ENCODE data around the gene PLPP4. TPM values are rescaled to one million over a fixed set of nuclear protein-coding genes. Genes with fewer than 3 reads are reported as not detected.

Gene PLPP4
- total RNA-seq, 1 donor from 2014 or later, result not detected

- Mint-ChIP-seq H3K4me3 (no peak overlapping the region), H3K36me3 (no peaks in the 10 kb centered on the region), H3K9me3 (no peaks in the 10 kb centered on the region), H3K27me3 (ENCODE audit: insufficient read depth, low read depth) (peaks cover 2% of the 10 kb centered on the region), H3K4me1 (peaks cover 21% of the 10 kb centered on the region), H3K27ac (no peak overlapping the region)
- no peak overlapping the region for H3K27ac ChIP-seq
- H3K9me3 ChIP-seq (ENCODE audit: low read depth), result no peaks in the 10 kb centered on the region
- no peak overlapping the region for H3K4me2 ChIP-seq
- no peaks in the 10 kb centered on the region for H3F3A ChIP-seq (ENCODE audit: low read depth)
- TF ChIP-seq CTCF (IDR thresholded peaks at IDR 0.05) (no peak), EZH2phosphoT487 (IDR thresholded peaks at IDR 0.05) (no peak), EZH2 (IDR thresholded peaks at IDR 0.05) (no peak)
- H4K20me1 ChIP-seq (ENCODE audit: low read depth), result no peaks in the 10 kb centered on the region
- no peaks in the 10 kb centered on the region for H3K36me3 ChIP-seq
- H2AFZ ChIP-seq (replicated peaks), result no peak overlapping the region
- no peaks in the 10 kb centered on the region for H3K79me2 ChIP-seq (ENCODE audit: low read depth)
- no peak for DNase-seq (ENCODE audit: low spot score)
- no peaks in the 10 kb centered on the region for H3K27me3 ChIP-seq
- H3K9ac ChIP-seq, result no peak overlapping the region
- H3K4me1 ChIP-seq, result no peaks in the 10 kb centered on the region
- no peak overlapping the region for H3K4me3 ChIP-seq
Measured at GRCh38 chr10:120428754-120429153, 28.3 kb upstream of the PLPP4 start.

DNA sequence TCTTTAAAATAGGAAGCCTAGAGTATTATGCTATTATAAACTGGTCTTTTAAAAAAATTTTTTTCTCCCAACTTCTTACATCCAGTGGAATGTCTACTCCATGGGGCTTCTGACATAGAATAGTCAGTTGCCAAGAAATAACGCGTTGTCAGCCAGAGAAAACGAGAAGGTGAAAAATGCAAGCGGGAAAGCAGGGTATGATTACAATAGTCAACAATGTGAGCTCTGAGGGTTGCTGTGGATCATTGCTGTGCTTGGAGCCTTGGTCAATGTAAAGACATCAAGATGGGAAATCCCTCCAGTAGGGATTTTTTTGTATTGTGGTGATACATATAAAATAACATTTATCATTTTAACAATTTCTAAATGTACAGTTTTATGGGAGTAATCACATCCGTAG lies 27.6 kb upstream of the PLPP4 start:
- Histone ChIP-seq H3F3A (ENCODE audit: low read depth) (no peaks in the 10 kb centered on the region), H3K9ac (no peak overlapping the region), H3K79me2 (ENCODE audit: low read depth) (no peaks in the 10 kb centered on the region), H3K27me3 (no peaks in the 10 kb centered on the region), H3K9me3 (ENCODE audit: low read depth) (no peaks in the 10 kb centered on the region), H3K4me2 (no peak overlapping the region), H3K27ac (no peak overlapping the region), H4K20me1 (ENCODE audit: low read depth) (no peaks in the 10 kb centered on the region), H3K36me3 (no peaks in the 10 kb centered on the region), H2AFZ (replicated peaks) (no peak overlapping the region), H3K4me3 (no peak overlapping the region), H3K4me1 (no peaks in the 10 kb centered on the region)
- no peak for DNase-seq (ENCODE audit: low spot score)
- Mint-ChIP-seq H3K4me3 (no peak overlapping the region), H3K9me3 (no peaks in the 10 kb centered on the region), H3K27me3 (ENCODE audit: insufficient read depth, low read depth) (peaks cover 2% of the 10 kb centered on the region), H3K4me1 (peaks cover 21% of the 10 kb centered on the region), H3K27ac (no peak overlapping the region), H3K36me3 (no peaks in the 10 kb centered on the region)
- TF ChIP-seq EZH2phosphoT487 (IDR thresholded peaks at IDR 0.05) (no peak), EZH2 (IDR thresholded peaks at IDR 0.05) (no peak), CTCF (IDR thresholded peaks at IDR 0.05) (no peak)

- H3F3A ChIP-seq (ENCODE audit: low read depth), result no peaks in the 10 kb centered on the region
- H3K27me3 Mint-ChIP-seq (ENCODE audit: insufficient read depth, low read depth), result peaks cover 2% of the 10 kb centered on the region
Measured at GRCh38 chr10:120431251-120431651, 25.8 kb upstream of the PLPP4 start.

More at GRCh38 chr10:120431251-120431651, 25.8 kb upstream of the PLPP4 start:
- Mint-ChIP-seq H3K4me1 (peaks cover 21% of the 10 kb centered on the region), H3K4me3 (no peak overlapping the region), H3K27ac (no peak overlapping the region), H3K36me3 (no peaks in the 10 kb centered on the region), H3K9me3 (no peaks in the 10 kb centered on the region)
- no peak for DNase-seq (ENCODE audit: low spot score)
- Histone ChIP-seq H2AFZ (replicated peaks) (no peak overlapping the region), H3K4me2 (no peak overlapping the region), H3K4me3 (no peak overlapping the region), H3K9ac (no peak overlapping the region), H3K27me3 (no peaks in the 10 kb centered on the region), H3K79me2 (ENCODE audit: low read depth) (no peaks in the 10 kb centered on the region), H3K36me3 (no peaks in the 10 kb centered on the region), H3K9me3 (ENCODE audit: low read depth) (no peaks in the 10 kb centered on the region), H4K20me1 (ENCODE audit: low read depth) (no peaks in the 10 kb centered on the region), H3K27ac (no peak overlapping the region), H3K4me1 (no peaks in the 10 kb centered on the region)
- TF ChIP-seq CTCF (IDR thresholded peaks at IDR 0.05) (no peak), EZH2 (IDR thresholded peaks at IDR 0.05) (no peak), EZH2phosphoT487 (IDR thresholded peaks at IDR 0.05) (no peak)
